GM12892 (cell line): ENCODE measurements around the gene CRB2.

Experiments used
- POLR2A ChIP-seq: IDR thresholded peaks from 2 replicates; pipeline ENCODE4 v1.6.1; 2011; ENCODE audit warnings: low read depth, low read length, control low read depth
- TAF1 ChIP-seq: IDR thresholded peaks from 2 replicates; pipeline ENCODE4 v1.6.1; 2011; ENCODE audit warnings: low read depth, mild to moderate bottlenecking, control low read depth, low read length, borderline replicate concordance

DNA sequence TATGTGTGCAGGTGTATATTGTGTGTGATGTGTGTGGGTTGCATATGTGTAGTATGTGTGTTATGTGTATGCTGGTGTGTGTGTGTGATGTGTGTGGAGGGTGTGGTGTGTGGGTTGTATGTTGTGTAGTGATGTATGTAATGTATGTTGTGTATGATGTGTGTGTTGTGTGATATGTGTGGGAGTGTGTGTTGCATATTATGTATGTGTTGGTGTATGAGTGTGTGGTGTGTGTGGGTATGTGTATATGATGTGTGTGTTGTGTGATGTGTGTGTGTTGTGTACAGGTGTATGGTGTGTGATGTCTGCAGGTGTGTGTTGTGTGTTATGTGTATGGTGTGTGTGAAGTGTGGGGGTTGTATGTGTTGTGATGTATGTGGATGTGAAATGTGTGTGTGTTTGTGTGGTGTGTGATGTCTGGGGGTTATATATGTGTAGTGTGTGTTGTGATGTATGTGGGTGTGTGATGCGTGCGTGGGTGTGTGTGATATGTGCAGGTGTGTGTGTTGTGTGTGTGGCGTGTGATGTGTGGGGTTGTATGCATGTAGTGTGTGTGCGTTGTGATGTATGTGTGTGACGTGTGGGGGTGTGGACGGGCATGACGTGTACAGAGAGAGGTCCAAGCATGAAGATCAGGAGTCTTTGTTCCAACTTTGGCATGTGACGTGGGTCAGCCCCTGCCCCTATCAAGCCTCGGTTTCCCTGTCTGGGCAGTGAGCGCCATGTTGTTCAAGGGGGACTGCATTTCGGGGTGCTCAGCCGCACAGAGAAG lies 8.5 kb upstream of the CRB2 start:
- TF ChIP-seq POLR2A: no peak
- TF ChIP-seq TAF1: no peak
